ENCODE results near the gene COX8A.
"Not testable (repeated sequence)": the region's sequence is repeated elsewhere in the genome, so short reads cannot be mapped to it uniquely, and the experiment has no call there.

The COX8A gene

DNA sequence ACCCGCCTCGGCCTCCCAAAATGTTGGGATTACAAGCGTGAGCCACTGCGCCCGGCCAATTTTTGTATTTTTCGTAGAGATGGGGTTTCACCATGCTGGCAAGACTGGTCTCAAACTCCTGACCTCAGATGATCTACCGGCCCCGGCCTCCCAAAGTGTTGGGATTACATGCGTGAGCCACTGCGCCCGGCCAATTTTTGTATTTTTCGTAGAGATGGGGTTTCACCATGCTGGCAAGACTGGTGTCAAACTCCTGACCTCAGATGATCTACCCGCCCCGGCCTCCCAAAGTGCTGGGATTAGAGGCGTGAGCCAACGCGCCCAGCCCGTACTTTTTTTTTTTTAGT, 535 bp upstream of the COX8A start:
- not testable (repeated sequence) for H3K9me3 ChIP-seq (ENCODE audit: control insufficient read depth in 1 of 2, low read length in 2 of 2); H3K27me3 ChIP-seq (ENCODE audit: low read depth, low read length); H3K36me3 ChIP-seq (ENCODE audit: control insufficient read depth in 1 of 2, insufficient read depth in 2 of 2, low read length in 2 of 2); H3K27ac ChIP-seq (ENCODE audit: low read length)
- Histone ChIP-seq H3K4me3 (ENCODE audit: low read depth in 1 of 2, low read length in 2 of 2) (peak overlapping the region in 1 of 2 donors; percentile 74), H3K4me1 (ENCODE audit: control insufficient read depth in 1 of 2, insufficient read depth in 2 of 2, low read length in 2 of 2) (peaks cover 6 to 22% of the 10 kb centered on the region in 2 donors)

DNA sequence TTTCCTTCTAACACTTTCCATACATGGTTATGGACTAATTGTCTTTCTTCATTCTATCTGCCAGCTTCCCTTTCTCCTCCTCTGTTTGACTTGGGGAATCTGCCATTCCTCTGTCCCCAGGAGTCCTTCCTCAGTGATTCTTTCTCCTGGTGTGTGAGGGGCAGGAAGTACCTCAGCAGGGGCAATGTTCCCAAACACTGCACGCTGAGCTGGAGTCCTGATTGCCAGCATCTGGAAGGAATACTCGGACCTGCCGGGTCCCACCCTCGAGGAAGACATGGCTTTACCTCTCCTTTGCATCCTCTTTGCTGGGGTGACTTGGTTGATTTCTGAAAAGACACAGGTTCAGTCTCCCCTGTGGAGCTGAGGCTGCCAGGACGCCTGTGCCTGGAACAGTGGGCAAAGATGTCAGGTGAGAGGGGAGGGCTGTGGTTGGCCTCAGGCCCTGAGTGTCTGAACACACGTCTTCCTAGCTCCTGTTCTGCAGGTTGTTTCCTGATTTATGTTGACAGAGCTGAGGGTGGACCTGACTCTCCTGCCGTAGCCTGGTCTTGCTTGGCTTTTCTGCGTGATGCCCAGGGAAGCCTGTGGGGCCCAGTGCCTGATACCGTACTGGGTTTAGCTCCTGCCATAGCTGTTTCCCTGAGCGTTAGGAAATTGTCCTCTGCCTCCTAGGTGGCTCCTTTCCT, 4.3 kb downstream of the COX8A start:
- Histone ChIP-seq H3K4me3 (ENCODE audit: low read depth in 1 of 2, low read length in 2 of 2) (no peak overlapping the region), H3K36me3 (ENCODE audit: control insufficient read depth in 1 of 2, insufficient read depth in 2 of 2, low read length in 2 of 2) (peaks cover 0 to 8% of the 10 kb centered on the region in 2 donors), H3K9me3 (ENCODE audit: control insufficient read depth in 1 of 2, low read length in 2 of 2) (no peaks in the 10 kb centered on the region), H3K4me1 (ENCODE audit: control insufficient read depth in 1 of 2, insufficient read depth in 2 of 2, low read length in 2 of 2) (peaks cover 6 to 22% of the 10 kb centered on the region in 2 donors), H3K27ac (ENCODE audit: low read length) (no peak overlapping the region), H3K27me3 (ENCODE audit: low read depth, low read length) (no peaks in the 10 kb centered on the region)

DNA sequence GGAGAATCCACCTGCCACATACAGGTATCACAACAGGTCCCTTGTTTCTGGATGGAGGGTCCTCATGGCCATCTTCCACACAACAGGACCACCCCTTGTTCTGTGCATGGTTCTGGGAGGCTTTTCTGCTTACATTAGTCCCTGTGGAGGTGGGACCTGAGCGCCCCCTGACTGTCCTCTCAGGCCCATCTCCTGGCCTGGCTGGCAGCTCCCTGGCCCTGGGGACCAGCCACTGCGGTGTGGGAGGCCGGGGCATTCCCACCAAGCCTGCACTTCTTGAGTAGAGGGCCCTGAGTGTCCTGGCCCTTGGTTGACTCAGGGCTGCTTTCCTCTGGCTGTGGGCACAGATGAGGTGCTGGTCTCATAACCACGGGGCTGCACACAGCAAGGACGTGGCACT, 5.0 kb downstream of the COX8A start:
- Histone ChIP-seq H3K4me1 (ENCODE audit: control insufficient read depth in 1 of 2, insufficient read depth in 2 of 2, low read length in 2 of 2) (peaks cover 6 to 18% of the 10 kb centered on the region in 2 donors), H3K4me3 (ENCODE audit: low read depth in 1 of 2, low read length in 2 of 2) (no peak overlapping the region), H3K27ac (ENCODE audit: low read length) (no peak overlapping the region)

DNA sequence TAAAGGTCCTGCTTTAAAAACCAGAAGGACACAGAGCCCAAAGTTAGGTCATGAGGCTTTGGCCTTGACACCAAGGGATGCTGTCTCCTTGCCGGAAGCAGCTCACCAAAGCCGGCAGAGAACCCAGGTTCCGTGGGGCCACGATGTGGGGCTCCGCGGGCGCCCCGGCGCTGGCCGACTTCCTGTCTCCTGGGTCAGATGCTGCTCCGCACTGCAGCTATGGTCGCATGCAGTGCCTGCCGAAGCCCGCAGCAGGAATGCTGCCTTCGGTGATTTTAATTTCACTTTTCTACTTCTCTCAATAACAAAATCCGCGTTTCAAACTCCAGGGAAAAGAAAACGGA, 11.4 kb downstream of the COX8A start:
- Histone ChIP-seq H3K9me3 (ENCODE audit: control insufficient read depth in 1 of 2, low read length in 2 of 2) (no peaks in the 10 kb centered on the region), H3K4me3 (ENCODE audit: low read depth in 1 of 2, low read length in 2 of 2) (peak overlapping the region; percentile 93 to 98), H3K27me3 (ENCODE audit: low read depth, low read length) (no peaks in the 10 kb centered on the region), H3K27ac (ENCODE audit: low read length) (peak overlapping the region; percentile 67), H3K4me1 (ENCODE audit: control insufficient read depth in 1 of 2, insufficient read depth in 2 of 2, low read length in 2 of 2) (peaks cover 11 to 21% of the 10 kb centered on the region in 2 donors), H3K36me3 (ENCODE audit: control insufficient read depth in 1 of 2, insufficient read depth in 2 of 2, low read length in 2 of 2) (peaks cover 6 to 7% of the 10 kb centered on the region in 2 donors)

More for the DNA sequence above, 5.0 kb downstream of the COX8A start:
- no peaks in the 10 kb centered on the region for H3K27me3 ChIP-seq (ENCODE audit: low read depth, low read length)
- peaks cover 0 to 8% of the 10 kb centered on the region in 2 donors for H3K36me3 ChIP-seq (ENCODE audit: control insufficient read depth in 1 of 2, insufficient read depth in 2 of 2, low read length in 2 of 2)
- no peaks in the 10 kb centered on the region for H3K9me3 ChIP-seq (ENCODE audit: control insufficient read depth in 1 of 2, low read length in 2 of 2)

DNA sequence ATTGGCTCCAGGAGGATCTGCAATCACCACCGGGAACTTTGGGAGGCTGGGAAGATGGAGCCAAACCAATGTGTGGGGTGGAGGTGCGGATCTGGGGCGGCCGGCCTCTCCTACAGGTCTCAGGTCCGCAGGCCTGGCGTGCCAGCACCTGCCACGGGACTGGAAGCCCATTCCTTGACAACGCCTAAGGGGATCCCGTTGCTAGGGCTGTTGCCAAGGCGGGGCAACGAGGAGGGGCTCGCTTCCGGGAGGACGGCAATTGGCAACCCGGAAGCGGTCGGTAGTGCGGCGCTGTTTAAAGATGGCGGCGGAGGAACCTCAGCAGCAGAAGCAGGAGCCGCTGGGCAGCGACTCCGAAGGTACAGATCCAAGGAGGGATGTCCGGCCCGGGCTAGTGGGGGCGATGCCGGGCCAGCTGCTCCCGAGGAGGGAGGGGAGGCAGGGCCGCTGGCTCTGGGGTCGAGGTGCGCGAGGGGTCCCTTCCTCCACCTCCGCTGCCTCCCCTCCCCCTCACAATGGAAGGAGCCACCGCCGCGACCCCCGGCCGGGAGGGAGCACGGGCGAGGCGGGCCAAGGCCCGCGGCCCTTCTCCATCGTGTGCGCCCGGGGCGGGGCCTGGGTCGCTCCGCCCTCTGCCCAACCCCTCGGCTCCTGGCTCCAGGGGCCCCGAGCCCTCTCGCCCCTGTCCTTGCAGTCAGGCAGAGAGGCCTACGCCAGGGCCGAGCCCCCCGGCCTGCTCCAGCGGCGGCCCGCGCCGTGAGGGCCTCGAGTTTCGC, 11.9 kb downstream of the COX8A start, which contains the start of gene OTUB1:
OTUB1 (plus strand) TSS at position 283 of the 776 bp plus-strand sequence; CDS start at position 302, 19 bp downstream.
- Histone ChIP-seq H3K36me3 (ENCODE audit: control insufficient read depth in 1 of 2, insufficient read depth in 2 of 2, low read length in 2 of 2) (peaks cover 12% of the 10 kb centered on the region in 2 donors), H3K4me3 (ENCODE audit: low read depth in 1 of 2, low read length in 2 of 2) (peak within 1 kb of the TSS; percentile 93 to 98), H3K4me1 (ENCODE audit: control insufficient read depth in 1 of 2, insufficient read depth in 2 of 2, low read length in 2 of 2) (peaks cover 11 to 21% of the 10 kb centered on the region in 2 donors), H3K9me3 (ENCODE audit: control insufficient read depth in 1 of 2, low read length in 2 of 2) (no peaks in the 10 kb centered on the region), H3K27me3 (ENCODE audit: low read depth, low read length) (no peaks in the 10 kb centered on the region), H3K27ac (ENCODE audit: low read length) (peak within 1 kb of the TSS; percentile 67)

DNA sequence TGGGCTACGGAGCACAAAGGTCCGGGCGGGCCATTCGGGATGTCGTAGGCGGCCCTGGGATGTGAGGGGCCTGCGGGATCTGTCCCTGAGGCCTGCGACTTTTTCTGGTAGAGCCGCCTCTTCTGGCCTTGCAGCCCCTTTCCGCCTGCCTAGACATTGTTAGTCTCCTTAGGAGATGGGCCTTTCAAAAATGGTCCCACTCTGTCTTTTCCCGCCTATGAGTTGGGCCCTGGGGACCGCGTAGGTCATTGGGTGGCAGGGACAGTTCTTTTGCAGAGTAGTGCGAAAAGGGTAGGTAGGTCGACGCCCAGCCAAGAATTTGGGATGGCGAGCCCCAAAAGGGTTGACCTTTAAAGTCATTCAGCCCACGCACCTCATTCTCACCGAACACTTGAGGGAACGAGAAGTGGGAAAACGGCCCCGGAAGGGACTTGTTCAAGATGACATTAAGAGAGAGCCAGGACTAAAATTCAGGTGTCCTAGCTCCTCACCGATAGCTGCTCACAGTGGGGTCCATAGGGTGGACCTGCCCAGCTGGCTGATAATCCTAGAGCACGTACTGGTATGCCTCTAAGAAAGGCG, 12.6 kb downstream of the COX8A start:
- H3K27ac ChIP-seq (ENCODE audit: low read length): peak overlapping the region; percentile 67
- H3K4me3 ChIP-seq (ENCODE audit: low read depth in 1 of 2, low read length in 2 of 2): peak overlapping the region; percentile 93 to 98
- no peaks in the 10 kb centered on the region for H3K27me3 ChIP-seq (ENCODE audit: low read depth, low read length)
- H3K4me1 ChIP-seq (ENCODE audit: control insufficient read depth in 1 of 2, insufficient read depth in 2 of 2, low read length in 2 of 2): peaks cover 11 to 21% of the 10 kb centered on the region in 2 donors
- no peaks in the 10 kb centered on the region for H3K9me3 ChIP-seq (ENCODE audit: control insufficient read depth in 1 of 2, low read length in 2 of 2)
- H3K36me3 ChIP-seq (ENCODE audit: control insufficient read depth in 1 of 2, insufficient read depth in 2 of 2, low read length in 2 of 2): peaks cover 16 to 18% of the 10 kb centered on the region in 2 donors

DNA sequence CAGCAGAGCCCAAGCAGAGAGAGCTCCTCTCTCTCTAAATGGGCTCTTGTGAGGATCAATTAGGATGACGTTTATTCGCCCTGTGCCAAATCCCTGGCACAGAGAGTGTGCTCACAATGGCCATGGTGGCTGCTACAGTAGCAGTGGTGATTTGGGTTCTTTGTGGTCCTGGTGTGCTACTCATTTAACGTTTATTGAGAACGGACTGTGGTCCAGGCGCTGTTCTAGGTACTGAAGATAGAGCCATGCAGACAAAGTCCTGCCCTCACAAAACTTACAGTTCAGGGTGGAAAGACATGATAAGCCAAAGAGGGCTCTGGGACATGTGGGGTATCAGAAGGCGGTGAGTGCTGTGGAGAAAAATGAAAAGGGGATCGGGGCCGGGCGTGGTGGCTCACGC, 17.1 kb downstream of the COX8A start:
- H3K4me3 ChIP-seq (ENCODE audit: low read depth in 1 of 2, low read length in 2 of 2): no peak overlapping the region

DNA sequence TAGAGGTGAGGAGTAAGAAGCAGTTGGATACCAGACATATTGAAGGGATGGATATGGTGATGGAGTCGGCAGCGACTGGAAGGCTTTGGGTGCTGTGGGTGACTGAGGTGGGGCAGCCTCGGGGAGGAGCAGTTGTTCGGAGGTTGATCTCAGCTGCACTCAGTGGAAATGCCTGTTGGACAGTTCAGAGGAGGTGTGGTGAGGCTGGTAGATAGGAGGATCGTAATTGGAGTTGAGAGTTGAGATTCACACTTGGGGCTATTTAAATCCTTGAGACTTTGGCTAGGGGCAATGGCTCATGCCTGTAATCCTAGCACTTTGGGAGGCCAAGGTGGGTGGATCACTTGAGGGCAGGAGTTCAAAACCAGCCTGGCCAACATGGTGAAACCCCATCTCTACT, 18.7 kb downstream of the COX8A start:
- Histone ChIP-seq H3K36me3 (ENCODE audit: control insufficient read depth in 1 of 2, insufficient read depth in 2 of 2, low read length in 2 of 2) (peaks cover 29 to 52% of the 10 kb centered on the region in 2 donors), H3K4me1 (ENCODE audit: control insufficient read depth in 1 of 2, insufficient read depth in 2 of 2, low read length in 2 of 2) (peaks cover 0 to 2% of the 10 kb centered on the region in 2 donors), H3K9me3 (ENCODE audit: control insufficient read depth in 1 of 2, low read length in 2 of 2) (no peaks in the 10 kb centered on the region), H3K27ac (ENCODE audit: low read length) (no peak overlapping the region), H3K27me3 (ENCODE audit: low read depth, low read length) (no peaks in the 10 kb centered on the region), H3K4me3 (ENCODE audit: low read depth in 1 of 2, low read length in 2 of 2) (no peak overlapping the region)

More for the DNA sequence above, 17.1 kb downstream of the COX8A start:
- Histone ChIP-seq H3K27me3 (ENCODE audit: low read depth, low read length) (no peaks in the 10 kb centered on the region), H3K4me1 (ENCODE audit: control insufficient read depth in 1 of 2, insufficient read depth in 2 of 2, low read length in 2 of 2) (peaks cover 8 to 17% of the 10 kb centered on the region in 2 donors), H3K36me3 (ENCODE audit: control insufficient read depth in 1 of 2, insufficient read depth in 2 of 2, low read length in 2 of 2) (peaks cover 16 to 37% of the 10 kb centered on the region in 2 donors), H3K9me3 (ENCODE audit: control insufficient read depth in 1 of 2, low read length in 2 of 2) (no peaks in the 10 kb centered on the region), H3K27ac (ENCODE audit: low read length) (no peak overlapping the region)

DNA sequence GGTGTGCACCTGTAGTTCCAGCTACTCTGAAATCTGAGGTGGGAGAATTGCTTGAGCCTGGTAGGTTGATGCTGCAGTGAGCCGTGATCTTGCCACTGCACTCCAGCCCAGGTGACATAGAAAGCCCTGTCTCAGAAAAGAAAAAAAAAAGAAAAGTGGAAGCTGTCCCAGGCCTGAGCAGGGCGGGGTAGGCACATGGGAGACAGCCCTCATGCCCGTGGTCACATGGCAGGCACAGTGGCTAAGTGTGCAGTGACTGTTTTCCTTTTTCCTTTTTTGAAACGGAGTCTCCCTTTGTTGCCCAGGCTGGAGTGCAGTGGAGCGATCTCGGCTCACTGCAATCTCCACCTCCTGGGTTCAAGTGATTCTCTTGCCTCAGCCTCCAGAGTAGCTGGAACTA, 19.6 kb downstream of the COX8A start:
- Histone ChIP-seq H3K27me3 (ENCODE audit: low read depth, low read length) (no peaks in the 10 kb centered on the region), H3K4me3 (ENCODE audit: low read depth in 1 of 2, low read length in 2 of 2) (no peak overlapping the region), H3K36me3 (ENCODE audit: control insufficient read depth in 1 of 2, insufficient read depth in 2 of 2, low read length in 2 of 2) (peaks cover 26 to 50% of the 10 kb centered on the region in 2 donors), H3K27ac (ENCODE audit: low read length) (no peak overlapping the region), H3K9me3 (ENCODE audit: control insufficient read depth in 1 of 2, low read length in 2 of 2) (no peaks in the 10 kb centered on the region), H3K4me1 (ENCODE audit: control insufficient read depth in 1 of 2, insufficient read depth in 2 of 2, low read length in 2 of 2) (peaks cover 0 to 5% of the 10 kb centered on the region in 2 donors)

DNA sequence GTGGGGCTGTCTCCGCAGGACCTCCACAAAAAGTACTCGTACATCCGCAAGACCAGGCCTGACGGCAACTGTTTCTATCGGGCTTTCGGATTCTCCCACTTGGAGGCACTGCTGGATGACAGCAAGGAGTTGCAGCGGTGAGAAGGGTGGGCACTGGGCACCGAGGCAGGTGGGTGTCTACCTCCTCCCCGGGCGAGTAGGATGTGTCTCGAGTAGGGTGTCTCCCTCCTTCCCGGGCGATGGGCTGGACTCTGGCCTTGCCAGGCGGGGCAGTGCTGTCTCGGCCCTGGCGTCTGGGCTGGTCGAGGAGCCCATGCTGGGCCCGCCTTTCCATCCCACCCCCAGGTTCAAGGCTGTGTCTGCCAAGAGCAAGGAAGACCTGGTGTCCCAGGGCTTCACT, 22.1 kb downstream of the COX8A start:
- no peak overlapping the region for H3K4me3 ChIP-seq (ENCODE audit: low read depth in 1 of 2, low read length in 2 of 2)
- H3K4me1 ChIP-seq (ENCODE audit: control insufficient read depth in 1 of 2, insufficient read depth in 2 of 2, low read length in 2 of 2): peaks cover 0 to 31% of the 10 kb centered on the region in 2 donors
- no peak overlapping the region for H3K27ac ChIP-seq (ENCODE audit: low read length)
- H3K36me3 ChIP-seq (ENCODE audit: control insufficient read depth in 1 of 2, insufficient read depth in 2 of 2, low read length in 2 of 2): peaks cover 16 to 41% of the 10 kb centered on the region in 2 donors
- no peaks in the 10 kb centered on the region for H3K9me3 ChIP-seq (ENCODE audit: control insufficient read depth in 1 of 2, low read length in 2 of 2)
- H3K27me3 ChIP-seq (ENCODE audit: low read depth, low read length): no peaks in the 10 kb centered on the region

DNA sequence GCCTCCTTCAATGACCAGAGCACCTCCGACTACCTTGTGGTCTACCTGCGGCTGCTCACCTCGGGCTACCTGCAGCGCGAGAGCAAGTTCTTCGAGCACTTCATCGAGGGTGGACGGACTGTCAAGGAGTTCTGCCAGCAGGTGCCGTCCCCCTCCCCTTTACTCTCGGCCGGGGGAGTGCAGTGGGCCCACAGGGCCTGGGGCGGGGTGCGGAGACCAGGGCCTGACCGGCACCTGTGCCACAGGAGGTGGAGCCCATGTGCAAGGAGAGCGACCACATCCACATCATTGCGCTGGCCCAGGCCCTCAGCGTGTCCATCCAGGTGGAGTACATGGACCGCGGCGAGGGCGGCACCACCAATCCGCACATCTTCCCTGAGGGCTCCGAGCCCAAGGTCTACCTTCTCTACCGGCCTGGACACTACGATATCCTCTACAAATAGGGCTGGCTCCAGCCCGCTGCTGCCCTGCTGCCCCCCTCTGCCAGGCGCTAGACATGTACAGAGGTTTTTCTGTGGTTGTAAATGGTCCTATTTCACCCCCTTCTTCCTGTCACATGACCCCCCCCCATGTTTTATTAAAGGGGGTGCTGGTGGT, 22.8 kb downstream of the COX8A start:
- no peak overlapping the region for H3K27ac ChIP-seq (ENCODE audit: low read length)
- H3K9me3 ChIP-seq (ENCODE audit: control insufficient read depth in 1 of 2, low read length in 2 of 2): no peaks in the 10 kb centered on the region
- no peak overlapping the region for H3K4me3 ChIP-seq (ENCODE audit: low read depth in 1 of 2, low read length in 2 of 2)
- H3K4me1 ChIP-seq (ENCODE audit: control insufficient read depth in 1 of 2, insufficient read depth in 2 of 2, low read length in 2 of 2): peaks cover 0 to 38% of the 10 kb centered on the region in 2 donors
- H3K36me3 ChIP-seq (ENCODE audit: control insufficient read depth in 1 of 2, insufficient read depth in 2 of 2, low read length in 2 of 2): peaks cover 13 to 37% of the 10 kb centered on the region in 2 donors
- H3K27me3 ChIP-seq (ENCODE audit: low read depth, low read length): no peaks in the 10 kb centered on the region
